ENCODE results near the gene CALU.

Gene CALU

GRCh38 chr7:128788446-128789412, 49.6 kb downstream of the CALU start:
- no peak for DNase-seq (ENCODE audit: low read depth)

GRCh38 chr7:128790315-128791041, 51.3 kb downstream of the CALU start:
- no peak for DNase-seq (ENCODE audit: low read depth)

- peak; percentile 69 for DNase-seq (ENCODE audit: low read depth)
These were observed 52.2 kb downstream of the CALU start, which contains the start of gene CCDC136 for GRCh38 chr7:128791121-128791971. Gene CCDC136 (plus strand): TSS chr7:128791968. CDS start chr7:128792412, 444 bp downstream.

- no peak for DNase-seq (ENCODE audit: low read depth)
These were observed 52.8 kb downstream of the CALU start for GRCh38 chr7:128791972-128792327.

DNA sequence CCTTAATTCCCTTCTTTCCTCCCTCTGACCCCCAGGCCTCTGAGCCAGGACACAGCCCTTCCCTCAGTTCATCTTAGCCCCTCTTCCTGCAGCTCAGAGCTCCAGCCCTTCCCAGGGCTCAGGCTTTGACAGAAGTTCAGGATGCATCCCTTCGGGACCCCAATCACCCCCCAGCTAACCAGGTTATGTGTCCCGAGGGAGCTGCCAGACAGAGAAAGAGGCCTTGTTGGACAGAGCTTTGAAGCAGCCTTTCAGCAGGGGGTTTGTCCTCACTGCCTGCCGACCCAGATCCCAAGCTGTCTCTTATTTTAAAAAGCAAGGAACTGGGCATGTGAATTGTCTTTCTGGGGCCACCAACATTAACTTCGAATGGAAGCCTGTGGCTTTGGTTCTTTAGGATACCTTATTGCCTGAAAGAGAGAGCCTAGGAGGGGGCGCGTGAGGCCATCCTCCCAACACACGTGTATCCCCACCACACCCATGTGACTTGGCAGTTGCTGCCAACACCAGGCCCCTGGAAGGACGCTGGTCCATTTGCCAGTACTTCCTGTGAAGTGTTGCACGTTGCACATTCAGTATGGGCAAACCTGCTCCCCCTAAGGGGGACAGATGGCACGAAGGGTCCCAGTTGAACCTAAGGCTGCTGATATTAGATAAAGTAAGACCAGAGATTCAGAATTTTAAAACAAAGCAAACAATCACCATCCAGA, 53.5 kb downstream of the CALU start:
- no peak for DNase-seq (ENCODE audit: low read depth)

- DNase-seq (ENCODE audit: low read depth): no peak
These were observed 54.0 kb downstream of the CALU start for GRCh38 chr7:128793181-128793547.

DNA sequence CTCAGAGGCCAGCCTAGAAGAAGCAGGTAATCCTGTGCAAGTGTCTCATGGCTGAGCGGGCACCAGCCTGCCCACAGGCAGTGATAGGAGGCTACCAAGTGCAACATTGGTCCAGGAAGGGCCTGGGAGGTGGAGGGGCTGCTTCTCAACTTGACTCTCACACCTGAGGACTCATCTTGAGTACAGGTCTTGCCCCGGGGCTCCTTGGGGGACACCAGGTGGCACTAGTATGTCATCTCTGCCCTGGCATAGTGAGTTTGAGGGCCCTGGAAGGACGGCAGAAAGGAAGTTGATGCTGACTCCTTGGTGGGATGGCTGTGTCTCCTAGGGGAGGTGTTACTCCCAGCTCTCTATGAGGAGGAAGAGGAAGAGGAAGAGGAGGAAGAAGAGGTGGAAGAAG, 54.9 kb downstream of the CALU start:
- DNase-seq (ENCODE audit: low read depth): no peak

DNA sequence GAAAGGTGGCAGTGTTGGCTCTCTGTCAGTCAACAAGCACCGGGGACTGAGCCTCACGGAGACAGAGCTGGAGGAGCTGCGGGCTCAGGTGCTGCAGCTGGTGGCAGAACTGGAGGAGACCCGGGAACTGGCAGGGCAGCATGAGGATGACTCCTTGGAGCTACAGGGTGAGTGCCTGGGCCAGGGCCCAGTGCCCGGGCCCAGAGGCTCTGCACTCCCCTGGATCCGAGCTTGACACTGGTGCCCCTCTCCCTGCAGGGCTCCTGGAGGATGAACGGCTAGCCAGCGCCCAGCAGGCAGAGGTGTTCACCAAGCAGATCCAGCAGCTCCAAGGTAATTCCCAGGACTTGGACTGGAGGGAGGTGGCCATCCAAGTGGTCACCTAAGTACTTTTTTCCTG, 55.3 kb downstream of the CALU start:
- no peak for DNase-seq (ENCODE audit: low read depth)

GRCh38 chr7:128795129-128795528, 56.0 kb downstream of the CALU start:
- no peak for DNase-seq (ENCODE audit: low read depth)

GRCh38 chr7:128796327-128796726, 57.2 kb downstream of the CALU start:
- DNase-seq (ENCODE audit: low read depth): no peak

GRCh38 chr7:128799451-128799850, 60.3 kb downstream of the CALU start:
- DNase-seq (ENCODE audit: low read depth): no peak

DNA sequence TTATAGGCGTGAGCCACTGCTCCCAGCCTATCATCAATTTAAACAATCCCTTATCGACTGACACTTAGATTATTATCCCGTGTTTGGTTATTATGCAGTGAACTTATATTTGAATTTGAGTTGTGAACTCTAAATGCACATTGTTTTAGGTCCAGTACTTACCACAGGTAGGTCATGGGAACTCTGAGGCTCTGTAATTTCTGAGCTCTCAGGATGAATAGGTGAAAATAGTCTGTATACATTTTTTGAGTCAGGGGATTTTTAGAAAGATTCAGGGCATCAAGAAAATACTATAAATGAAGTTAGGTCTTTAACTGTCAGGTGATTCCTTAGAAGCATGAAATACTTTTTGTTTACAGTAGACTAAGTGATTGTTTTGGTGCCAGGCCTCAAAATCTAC, 61.4 kb downstream of the CALU start:
- DNase-seq (ENCODE audit: low read depth): no peak

- DNase-seq (ENCODE audit: low read depth): no peak
These were observed 61.8 kb downstream of the CALU start for GRCh38 chr7:128801003-128801402.

DNA sequence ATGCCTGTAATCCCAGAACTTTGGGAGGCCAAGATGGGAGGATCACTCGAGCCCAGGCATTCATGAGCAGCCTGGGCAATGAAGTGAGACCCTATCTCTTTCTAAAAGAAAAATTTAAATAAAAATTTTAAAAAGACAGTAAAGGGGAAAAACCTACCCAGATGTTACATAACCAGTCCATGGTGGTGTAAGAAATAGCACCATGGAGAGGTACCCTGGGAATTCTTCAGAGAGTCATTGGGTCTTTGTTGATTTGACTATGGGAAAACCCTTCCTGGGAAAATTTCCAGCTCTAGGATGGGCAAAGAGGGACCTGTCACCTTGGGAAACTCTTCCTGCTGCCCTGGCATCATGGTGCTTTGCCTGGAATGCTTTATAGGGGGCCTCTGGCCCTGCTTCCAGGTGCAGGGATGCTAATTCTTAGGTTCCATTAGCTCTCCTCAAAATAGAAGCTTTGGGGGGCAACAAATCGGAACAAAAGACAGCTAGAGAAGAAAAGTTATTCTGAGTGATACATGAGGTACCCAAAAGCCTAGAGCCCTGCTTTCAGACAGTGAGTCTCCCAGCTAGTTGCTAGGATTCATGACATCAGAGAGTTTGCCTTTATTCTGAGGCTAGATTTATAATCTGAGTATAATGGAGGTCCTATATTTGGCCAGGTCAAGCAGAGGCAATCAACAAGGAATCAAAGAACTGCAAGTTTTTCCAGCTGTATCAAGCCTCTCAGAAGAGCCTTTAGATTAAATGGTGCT, 62.7 kb downstream of the CALU start:
- DNase-seq (ENCODE audit: low read depth): no peak

- no peak for DNase-seq (ENCODE audit: low read depth)
These were observed 65.3 kb downstream of the CALU start for GRCh38 chr7:128804484-128804883.

GRCh38 chr7:128805225-128805624, 66.1 kb downstream of the CALU start:
- no peak for DNase-seq (ENCODE audit: low read depth)

DNA sequence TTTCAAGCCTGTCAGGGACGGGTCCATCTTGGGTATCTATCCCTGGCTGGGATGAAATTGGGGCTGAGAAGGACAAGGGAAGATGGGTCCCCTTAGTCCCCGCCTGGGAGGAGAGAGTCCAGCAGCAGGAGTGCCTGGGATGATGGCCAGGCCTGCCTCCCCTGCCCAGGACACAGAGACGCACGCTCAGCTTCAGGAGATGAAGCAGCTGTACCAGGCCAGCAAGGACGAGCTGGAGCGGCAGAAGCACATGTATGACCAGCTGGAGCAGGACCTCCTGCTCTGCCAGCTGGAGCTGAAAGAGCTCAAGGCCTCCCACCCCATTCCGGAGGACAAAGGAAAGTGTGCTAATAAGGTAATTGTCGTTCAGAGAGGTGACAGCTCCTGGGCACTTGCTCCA, 68.0 kb downstream of the CALU start:
- DNase-seq (ENCODE audit: low read depth): no peak

- no peak for DNase-seq (ENCODE audit: low read depth)
These were observed 70.2 kb downstream of the CALU start for GRCh38 chr7:128809363-128809762.

DNA sequence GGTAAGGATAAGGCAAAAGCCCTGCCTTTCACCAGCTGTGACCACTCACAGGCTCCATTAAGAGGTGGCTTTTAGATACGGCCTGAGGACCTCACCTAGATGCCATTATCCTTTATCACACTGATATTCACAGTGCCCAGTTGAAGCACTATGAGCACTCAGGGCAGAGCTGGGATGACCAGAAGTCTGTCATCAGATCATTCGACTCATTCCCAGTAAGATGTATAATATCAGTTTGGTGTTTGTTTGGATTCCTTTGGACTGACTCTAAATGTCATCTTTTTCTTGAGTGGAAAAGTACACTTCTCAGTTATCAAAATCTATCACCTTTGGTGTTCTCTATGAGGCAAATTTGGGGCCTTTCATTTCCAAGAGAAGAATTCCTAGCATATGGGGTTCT, 71.3 kb downstream of the CALU start:
- no peak for DNase-seq (ENCODE audit: low read depth)

GRCh38 chr7:128810997-128811396, 71.8 kb downstream of the CALU start:
- no peak for DNase-seq (ENCODE audit: low read depth)
